Subcutaneous abdominal adipose tissue (tissue), 5 donors: ENCODE measurements around the gene LGI4.

Source experiments
- H3K27ac ChIP-seq: one replicate; pipeline ENCODE4 v1.7.0; 2013; ENCODE audit warnings: low read depth, mild to moderate bottlenecking, inconsistent platforms, low read length, moderate library complexity
- H3K27me3 ChIP-seq, 5 donors: one replicate each; pipeline ENCODE4 v1.7.0; 2013; ENCODE audit warnings: low read length in 5 of 5, inconsistent platforms in 1 of 5; ENCODE audit not compliant: control insufficient read depth in 5 of 5, insufficient read depth in 4 of 5
- H3K36me3 ChIP-seq, 5 donors: one replicate each; pipeline ENCODE4 v1.7.0; 2013; ENCODE audit warnings: low read length in 5 of 5; ENCODE audit not compliant: control insufficient read depth in 5 of 5, insufficient read depth in 5 of 5
- H3K4me1 ChIP-seq, 5 donors: one replicate each; pipeline ENCODE4 v1.7.0; 2013; ENCODE audit warnings: low read length in 5 of 5, mild to moderate bottlenecking in 3 of 5, moderate library complexity in 1 of 5; ENCODE audit not compliant: control insufficient read depth in 5 of 5, insufficient read depth in 5 of 5
- H3K4me3 ChIP-seq, 5 donors: one replicate each; pipeline ENCODE4 v1.7.0; 2013; ENCODE audit warnings: low read length in 5 of 5, low read depth in 1 of 5
- H3K9ac ChIP-seq, 5 donors: one replicate each; pipeline ENCODE4 v1.7.0; 2013; ENCODE audit warnings: low read length in 5 of 5, mild to moderate bottlenecking in 4 of 5, moderate library complexity in 3 of 5
- H3K9me3 ChIP-seq, 5 donors: one replicate each; pipeline ENCODE4 v1.7.0; 2013; ENCODE audit warnings: low read length in 5 of 5; ENCODE audit not compliant: control insufficient read depth in 5 of 5
- donor health status: healthy.
- donor health status: healthy.
- donor health status: healthy.
- donor health status: healthy.
- donor health status: healthy.

Gene LGI4

GRCh38 chr19:35161434-35161743 is 26.5 kb upstream of the LGI4 start:
- Histone ChIP-seq H3K27ac (no peak overlapping the region), H3K36me3 (peaks cover 5 to 91% (median 73%) of the 10 kb centered on the region in 5 donors), H3K27me3 (peaks cover 0 to 5% (median 0%) of the 10 kb centered on the region in 5 donors), H3K4me1 (peaks cover 0 to 5% (median under 1%) of the 10 kb centered on the region in 5 donors), H3K9ac (no peak overlapping the region), H3K4me3 (no peak overlapping the region), H3K9me3 (peaks cover 11 to 30% (median 15%) of the 10 kb centered on the region in 5 donors)

DNA sequence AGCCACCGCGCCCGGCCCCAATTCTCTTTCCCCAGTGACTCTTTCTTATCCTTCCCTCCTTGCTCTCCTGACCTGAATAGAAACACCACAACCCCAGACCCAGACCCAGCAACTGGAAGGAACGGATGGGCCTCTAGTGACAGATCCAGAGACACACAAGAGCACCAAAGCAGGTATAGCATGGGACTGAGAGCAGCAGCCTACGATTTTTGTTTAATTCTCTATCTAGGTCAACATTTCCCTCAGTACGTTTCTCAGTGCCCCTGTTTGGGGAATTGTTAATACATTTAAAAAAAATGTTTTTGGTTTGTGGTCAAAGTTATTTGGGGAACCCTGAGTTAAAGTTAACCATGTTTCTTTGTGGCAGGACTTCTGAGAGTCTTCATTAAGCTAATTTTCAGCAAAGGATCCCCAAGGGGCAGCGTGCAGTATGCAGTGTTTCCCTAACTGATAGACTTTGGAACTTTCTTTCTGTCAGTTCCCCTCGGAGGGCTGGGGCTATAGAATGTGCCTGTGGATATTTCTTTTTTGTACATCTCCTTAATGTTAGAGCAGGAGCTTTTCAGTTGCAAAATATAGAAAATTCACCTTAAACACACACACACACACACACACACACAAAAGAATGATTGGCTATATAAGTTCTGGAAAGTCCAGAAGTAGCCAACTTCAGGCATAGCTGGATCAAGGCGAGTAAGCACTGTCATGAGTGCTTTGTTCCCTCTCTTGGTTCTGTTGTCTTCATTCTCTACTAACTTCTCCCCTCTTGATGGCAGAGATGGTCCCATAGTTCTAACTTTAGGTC is 26.0 kb upstream of the LGI4 start:
- Histone ChIP-seq H3K4me3 (no peak overlapping the region), H3K9ac (no peak overlapping the region), H3K36me3 (peaks cover 5 to 86% (median 67%) of the 10 kb centered on the region in 5 donors), H3K27ac (no peak overlapping the region), H3K27me3 (peaks cover 0 to 9% (median 0%) of the 10 kb centered on the region in 5 donors), H3K4me1 (peaks cover 0 to 10% (median 6%) of the 10 kb centered on the region in 5 donors), H3K9me3 (peaks cover 7 to 25% (median 11%) of the 10 kb centered on the region in 5 donors)

DNA sequence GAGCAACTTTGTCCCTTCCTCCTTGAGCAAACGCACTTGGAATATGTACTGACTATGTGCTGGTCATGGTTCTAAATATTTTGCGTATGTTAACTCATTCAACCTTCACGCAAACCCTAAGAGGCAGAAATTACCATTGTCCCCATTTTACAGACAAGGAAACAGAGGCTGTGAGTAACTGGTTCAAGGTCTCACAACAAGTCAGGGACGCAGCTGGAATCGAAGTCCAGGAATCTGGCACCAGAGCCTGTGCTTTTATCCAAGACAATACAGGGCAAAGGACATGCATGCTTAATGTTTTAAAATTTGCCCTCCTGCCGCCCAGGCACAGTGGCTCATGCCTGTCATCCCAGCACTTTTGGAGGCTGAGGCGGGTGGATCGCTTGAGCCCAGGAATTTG is 24.7 kb upstream of the LGI4 start:
- H3K27me3 ChIP-seq: peaks cover 0 to 21% (median 8%) of the 10 kb centered on the region in 5 donors
- H3K9ac ChIP-seq: no peak overlapping the region
- H3K36me3 ChIP-seq: peaks cover 5 to 75% (median 57%) of the 10 kb centered on the region in 5 donors

DNA sequence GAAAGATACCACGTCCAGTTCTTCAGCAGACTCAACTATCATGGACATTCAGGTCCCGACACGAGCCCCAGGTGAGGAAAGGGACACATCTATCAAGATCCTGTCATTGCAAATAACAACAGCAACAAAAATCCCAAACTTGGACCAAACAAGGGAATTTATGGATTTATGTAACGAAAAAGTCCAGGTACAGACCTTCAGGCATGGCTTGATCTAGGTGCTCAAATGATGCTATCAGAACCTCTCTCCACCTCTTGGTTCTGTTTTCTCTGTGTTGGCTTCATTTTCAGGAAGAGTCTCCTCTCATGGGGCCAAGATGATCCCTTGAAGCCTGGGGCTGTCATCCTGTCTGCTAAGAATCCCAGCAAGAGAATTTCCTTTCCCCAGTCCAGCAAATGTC is 22.6 kb upstream of the LGI4 start:
- Histone ChIP-seq H3K27me3 (peaks cover 5 to 33% (median 13%) of the 10 kb centered on the region in 5 donors), H3K9ac (no peak overlapping the region), H3K36me3 (peaks cover 3 to 55% (median 40%) of the 10 kb centered on the region in 5 donors)

More for the DNA sequence above, 24.7 kb upstream of the LGI4 start:
- Histone ChIP-seq H3K4me3 (no peak overlapping the region), H3K27ac (no peak overlapping the region), H3K9me3 (peaks cover 7 to 18% (median 11%) of the 10 kb centered on the region in 5 donors), H3K4me1 (peaks cover 0 to 19% (median 18%) of the 10 kb centered on the region in 5 donors)

DNA sequence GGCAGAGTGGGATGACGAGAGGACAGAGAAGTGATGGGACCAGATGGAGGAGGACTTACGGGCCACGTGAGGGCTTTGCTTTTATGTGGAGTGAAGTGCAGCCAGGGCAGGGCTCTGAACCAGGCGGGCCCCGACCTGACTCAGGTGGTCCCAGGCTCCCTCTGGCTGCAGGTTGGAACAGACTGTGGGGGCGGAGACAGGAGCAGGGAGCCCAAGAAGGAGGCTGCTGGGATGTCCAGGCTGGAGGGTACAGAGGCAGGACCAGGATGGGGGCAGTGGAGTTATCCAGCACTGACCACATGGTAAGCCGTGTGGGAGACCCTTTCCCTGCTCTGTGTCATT is 21.8 kb upstream of the LGI4 start:
- Histone ChIP-seq H3K27me3 (peaks cover 5 to 33% (median 13%) of the 10 kb centered on the region in 5 donors), H3K27ac (no peak overlapping the region), H3K9ac (no peak overlapping the region), H3K4me1 (peaks cover 0 to 38% (median 30%) of the 10 kb centered on the region in 5 donors), H3K9me3 (no peaks in the 10 kb centered on the region), H3K36me3 (peaks cover 3 to 47% (median 33%) of the 10 kb centered on the region in 5 donors), H3K4me3 (no peak overlapping the region)

More for the DNA sequence above, 22.6 kb upstream of the LGI4 start:
- H3K27ac ChIP-seq: no peak overlapping the region
- H3K4me1 ChIP-seq: peaks cover 0 to 34% (median 30%) of the 10 kb centered on the region in 5 donors
- peaks cover 0 to 6% (median 5%) of the 10 kb centered on the region in 5 donors for H3K9me3 ChIP-seq
- no peak overlapping the region for H3K4me3 ChIP-seq

- Histone ChIP-seq H3K27me3 (peaks cover 5 to 33% (median 16%) of the 10 kb centered on the region in 5 donors), H3K27ac (no peak overlapping the region), H3K4me1 (peaks cover 0 to 38% (median 30%) of the 10 kb centered on the region in 5 donors), H3K36me3 (peaks cover 3 to 42% (median 28%) of the 10 kb centered on the region in 5 donors), H3K9me3 (no peaks in the 10 kb centered on the region), H3K4me3 (peak overlapping the region; percentile 57 to 90 (median 71)), H3K9ac (peak overlapping the region in 2 of 5 donors; percentile 73 to 85)
These were observed 21.3 kb upstream of the LGI4 start for GRCh38 chr19:35155981-35156672.

DNA sequence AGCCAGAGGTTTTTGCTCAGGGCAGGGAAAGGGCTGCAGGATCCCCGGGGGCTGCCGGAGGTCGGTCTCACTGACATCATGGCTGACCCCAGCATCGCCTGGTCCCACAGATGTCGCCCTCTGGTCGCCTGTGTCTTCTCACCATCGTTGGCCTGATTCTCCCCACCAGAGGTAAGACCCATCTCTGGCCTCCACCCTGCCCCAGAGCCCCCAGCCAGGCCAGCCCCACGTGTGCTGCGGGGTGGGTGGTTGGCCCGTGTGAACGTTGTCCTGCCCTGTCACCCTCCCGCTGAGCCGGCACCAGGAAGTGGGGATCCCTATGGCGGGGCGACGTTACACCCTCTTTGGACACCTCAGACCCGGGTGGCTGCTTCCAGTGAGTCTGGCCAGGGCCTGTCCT is 20.6 kb upstream of the LGI4 start:
- peak overlapping the region; percentile 71 to 90 (median 87) for H3K4me3 ChIP-seq
- peaks cover 5 to 33% (median 16%) of the 10 kb centered on the region in 5 donors for H3K27me3 ChIP-seq
- H3K4me1 ChIP-seq: peaks cover 0 to 38% (median 30%) of the 10 kb centered on the region in 5 donors
- peaks cover 3 to 36% (median 22%) of the 10 kb centered on the region in 5 donors for H3K36me3 ChIP-seq
- no peaks in the 10 kb centered on the region for H3K9me3 ChIP-seq
- peak overlapping the region in 4 of 5 donors; percentile 57 to 85 (median 74) for H3K9ac ChIP-seq
- H3K27ac ChIP-seq: peak overlapping the region; percentile 74

DNA sequence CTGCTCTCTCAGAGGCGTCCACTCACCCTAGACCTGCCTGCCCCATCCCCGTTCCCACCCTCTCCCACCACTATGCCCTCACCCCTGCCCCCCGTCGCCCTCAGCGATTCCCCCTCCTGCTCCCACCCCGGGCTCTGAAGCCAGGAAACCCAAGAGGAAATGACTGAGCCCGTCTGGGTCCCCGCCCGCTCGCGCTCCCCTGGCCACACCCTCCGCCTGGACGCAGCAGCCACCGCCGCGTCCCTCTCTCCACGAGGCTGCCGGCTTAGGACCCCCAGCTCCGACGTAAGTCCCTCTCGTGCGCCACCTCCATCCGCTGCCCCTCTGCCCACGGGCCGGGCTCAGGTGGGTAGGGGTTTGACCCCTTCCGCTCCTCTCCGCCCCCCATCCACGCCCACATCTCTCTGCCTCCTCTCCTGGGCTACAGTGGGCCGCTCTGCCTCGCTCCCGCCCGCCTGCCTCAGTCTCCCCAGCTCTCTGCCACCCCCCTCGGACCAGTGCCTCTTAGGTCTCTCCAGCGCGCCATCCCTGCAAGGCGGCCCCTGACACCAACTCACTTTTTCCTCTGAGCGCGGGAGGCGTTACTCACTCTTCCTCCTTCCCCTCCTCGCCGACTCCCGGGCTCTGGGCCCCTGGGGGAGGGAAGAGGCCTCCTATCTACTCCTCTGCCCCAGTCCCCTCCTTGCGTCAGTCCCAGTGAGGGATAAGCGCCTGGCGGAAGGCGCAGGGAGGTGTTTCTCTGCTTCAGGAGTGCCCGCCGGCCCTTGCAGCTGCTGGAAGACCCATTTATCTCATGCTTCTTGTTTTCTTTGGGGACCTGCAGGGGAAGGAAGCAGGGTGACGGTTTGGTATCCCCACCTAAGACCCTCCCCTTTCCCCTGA is 19.9 kb upstream of the LGI4 start, which contains the start of gene FXYD5:
FXYD5 (plus strand) TSS at position 211 of the 882 bp plus-strand sequence. CDS start 816 bp downstream, outside the sequence.
- no peaks in the 10 kb centered on the region for H3K9me3 ChIP-seq
- H3K36me3 ChIP-seq: peaks cover 3 to 31% (median 20%) of the 10 kb centered on the region in 5 donors
- peak within 1 kb of the TSS; percentile 71 to 90 (median 87) for H3K4me3 ChIP-seq
- H3K4me1 ChIP-seq: peaks cover 0 to 38% (median 30%) of the 10 kb centered on the region in 5 donors
- peak within 1 kb of the TSS in 4 of 5 donors; percentile 57 to 85 (median 74) for H3K9ac ChIP-seq
- H3K27ac ChIP-seq: peak within 1 kb of the TSS; percentile 74
- peaks cover 5 to 33% (median 16%) of the 10 kb centered on the region in 5 donors for H3K27me3 ChIP-seq
